T-helper 9 cell (primary cell): Measurements from ENCODE around the gene CCDC127.
"Not testable (repeated sequence)": the region's sequence is repeated elsewhere in the genome, so short reads cannot be mapped to it uniquely, and the experiment has no call there.

ENCODE experiments used
- DNase-seq: peaks from one replicate; pipeline ENCODE4 v3.0.0-alpha.2; 2020
- total RNA-seq, 2 donors: gene quantifications; one replicate each; lab custom pipeline; 2026; lab: John Stamatoyannopoulos, UW

The CCDC127 gene
- total RNA-seq = 7.0 to 35.5 reads per million in 2 donors

DNA sequence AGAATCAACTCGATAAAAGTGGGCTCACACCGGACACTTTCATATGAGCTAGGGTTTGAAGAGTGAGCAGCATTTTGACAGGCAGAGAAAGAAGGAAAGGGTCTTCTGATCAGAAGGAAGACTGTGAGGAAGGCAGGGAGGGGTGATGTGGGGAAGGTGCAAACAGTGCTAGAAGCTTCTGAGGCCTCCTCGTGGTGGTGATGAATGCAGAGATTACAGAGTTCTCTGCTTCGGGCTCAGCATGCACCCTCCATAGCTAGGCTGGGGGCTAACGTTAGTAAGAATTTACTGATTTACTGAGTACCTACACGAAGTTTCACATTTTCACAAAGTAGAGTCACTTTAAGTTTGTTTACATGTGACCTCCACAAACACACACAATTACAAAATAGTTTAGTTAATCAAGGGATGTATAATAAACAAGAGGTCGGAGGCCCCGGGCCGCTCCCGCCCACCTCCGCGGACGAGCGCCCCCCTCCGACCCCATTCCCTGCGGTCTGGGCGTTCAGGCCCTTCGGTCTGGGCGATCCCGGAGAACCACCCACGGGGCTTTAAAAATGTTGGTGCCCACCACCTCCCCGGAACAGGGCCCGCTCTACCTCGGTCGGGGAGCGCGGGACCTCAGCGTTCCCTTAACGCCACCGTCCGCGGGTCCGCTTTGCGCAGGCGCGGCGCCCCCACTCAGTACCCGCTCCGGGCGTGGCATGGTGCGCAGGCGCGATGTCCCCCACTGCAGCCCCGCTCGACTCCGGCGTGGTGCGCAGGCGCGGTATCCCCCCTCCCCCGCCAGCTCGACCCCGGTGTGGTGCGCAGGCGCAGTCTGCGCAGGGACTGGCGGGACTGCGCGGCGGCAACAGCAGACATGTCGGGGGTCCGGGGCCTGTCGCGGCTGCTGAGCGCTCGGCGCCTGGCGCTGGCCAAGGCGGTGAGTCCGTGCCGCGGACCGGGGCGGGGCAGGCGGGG lies at the start of gene CCDC127, which contains the start of gene SDHA:
Gene CCDC127, minus strand, starts transcription at position 660 of the 963 bp plus-strand sequence. CDS start 1,304 bp downstream, outside the sequence.
Gene SDHA, plus strand, starts transcription at position 827 of the 963 bp plus-strand sequence. Its CDS starts 36 bp downstream, at position 863.
- DNase-seq = peak; percentile 98

DNA sequence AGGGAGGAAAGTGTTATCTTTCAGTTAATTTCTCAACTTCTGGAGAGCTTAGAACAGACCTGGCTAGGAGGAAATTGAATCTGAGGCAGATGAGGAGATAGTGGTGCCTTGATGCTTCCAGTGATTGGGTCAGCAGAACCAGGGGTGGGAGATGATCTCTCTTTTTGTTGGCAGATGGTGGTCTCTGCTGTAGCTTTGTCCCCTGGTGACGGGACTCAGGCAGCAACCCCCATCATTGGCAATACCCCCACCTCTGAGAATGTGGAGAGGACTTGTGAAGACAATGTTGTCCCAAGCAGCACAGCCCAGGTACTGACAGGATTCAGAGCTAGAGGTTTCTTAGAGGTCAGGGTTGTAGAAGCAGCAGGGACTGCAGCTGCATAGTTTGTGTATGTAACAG lies 49.8 kb upstream of the CCDC127 start:
- DNase-seq = no peak

- DNase-seq = not testable (repeated sequence)
Measured at GRCh38 chr5:266311-267026, 48.5 kb upstream of the CCDC127 start.

- no peak for DNase-seq
Measured at GRCh38 chr5:264338-264737, 46.4 kb upstream of the CCDC127 start.

DNA sequence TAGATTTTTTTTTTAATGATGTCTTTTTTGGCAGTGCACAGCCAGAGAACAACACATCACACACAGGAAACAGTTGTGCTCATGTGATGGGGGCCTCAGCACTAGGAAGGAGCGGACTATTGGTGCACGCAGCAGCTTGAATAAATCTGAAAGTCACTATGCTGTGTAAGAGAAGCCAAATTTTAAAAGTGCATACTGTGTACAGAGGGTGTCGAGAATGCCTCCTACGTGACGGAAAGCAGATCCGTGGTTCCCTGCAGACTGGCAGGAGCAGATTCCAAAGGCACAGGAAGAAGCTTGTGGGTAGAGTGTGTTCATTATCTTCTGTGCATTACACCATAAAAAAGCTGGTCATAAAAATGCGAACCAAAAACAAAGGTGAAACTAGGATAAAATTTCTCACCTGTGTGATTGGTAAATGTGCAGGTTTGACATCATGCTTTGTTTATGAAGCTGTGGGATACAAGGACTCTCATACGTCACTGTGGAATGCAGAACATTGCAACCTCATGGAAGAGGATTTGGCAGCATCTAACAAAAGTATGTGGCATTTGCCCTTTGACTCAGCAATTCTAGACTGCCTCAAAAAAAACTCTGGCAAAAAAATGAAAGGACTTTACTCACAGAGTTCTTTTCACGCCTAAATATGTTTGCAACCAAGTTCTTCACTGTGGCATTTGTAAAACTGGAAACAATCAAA lies 45.5 kb upstream of the CCDC127 start:
- not testable (repeated sequence) for DNase-seq

DNA sequence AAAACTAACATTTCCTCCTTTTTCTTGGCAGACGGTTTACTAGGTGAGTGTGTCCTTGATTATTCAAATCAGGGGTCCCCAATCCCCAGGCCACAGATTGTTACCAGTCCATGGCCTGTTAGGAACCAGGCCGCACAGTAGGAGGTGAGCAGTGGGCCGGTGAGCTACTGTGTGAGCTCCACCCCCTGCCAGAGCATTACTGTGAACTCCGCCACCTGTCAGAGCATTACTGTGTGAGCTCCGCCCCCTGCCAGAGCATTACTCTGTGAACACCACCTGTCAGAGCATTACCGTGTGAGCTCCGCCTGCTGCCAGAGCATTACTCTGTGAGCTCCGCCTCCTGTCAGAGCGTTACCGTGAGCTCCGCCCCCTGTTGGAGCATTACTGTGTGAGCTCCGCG lies 39.2 kb upstream of the CCDC127 start:
- DNase-seq = no peak

DNA sequence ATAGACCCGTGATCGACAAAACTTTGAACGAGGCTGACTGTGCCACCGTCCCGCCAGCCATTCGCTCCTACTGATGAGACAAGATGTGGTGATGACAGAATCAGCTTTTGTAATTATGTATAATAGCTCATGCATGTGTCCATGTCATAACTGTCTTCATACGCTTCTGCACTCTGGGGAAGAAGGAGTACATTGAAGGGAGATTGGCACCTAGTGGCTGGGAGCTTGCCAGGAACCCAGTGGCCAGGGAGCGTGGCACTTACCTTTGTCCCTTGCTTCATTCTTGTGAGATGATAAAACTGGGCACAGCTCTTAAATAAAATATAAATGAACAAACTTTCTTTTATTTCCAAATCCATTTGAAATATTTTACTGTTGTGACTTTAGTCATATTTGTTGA lies 38.4 kb upstream of the CCDC127 start:
- not testable (repeated sequence) for DNase-seq

DNA sequence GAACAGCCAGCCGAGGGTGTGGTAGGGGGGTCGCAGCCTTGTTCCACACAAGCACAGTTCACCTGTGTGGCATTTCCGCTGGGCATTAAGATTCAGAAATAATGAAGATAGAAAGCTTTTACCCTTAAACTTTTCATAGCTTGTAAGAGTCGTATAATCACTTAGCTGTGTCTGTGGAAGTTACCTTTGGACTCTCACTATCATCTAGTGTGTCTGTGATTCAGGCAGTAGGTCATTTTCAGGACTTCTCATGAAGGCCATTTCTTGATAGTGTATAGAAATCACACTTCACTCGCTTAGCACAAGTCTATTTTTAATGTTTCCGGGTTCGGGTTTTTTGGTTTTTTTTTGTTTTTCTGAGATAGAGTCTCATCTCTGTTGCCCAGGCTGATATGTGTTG lies 37.2 kb upstream of the CCDC127 start:
- not testable (repeated sequence) for DNase-seq

GRCh38 chr5:254322-254721 lies 36.4 kb upstream of the CCDC127 start:
- DNase-seq = not testable (repeated sequence)

DNA sequence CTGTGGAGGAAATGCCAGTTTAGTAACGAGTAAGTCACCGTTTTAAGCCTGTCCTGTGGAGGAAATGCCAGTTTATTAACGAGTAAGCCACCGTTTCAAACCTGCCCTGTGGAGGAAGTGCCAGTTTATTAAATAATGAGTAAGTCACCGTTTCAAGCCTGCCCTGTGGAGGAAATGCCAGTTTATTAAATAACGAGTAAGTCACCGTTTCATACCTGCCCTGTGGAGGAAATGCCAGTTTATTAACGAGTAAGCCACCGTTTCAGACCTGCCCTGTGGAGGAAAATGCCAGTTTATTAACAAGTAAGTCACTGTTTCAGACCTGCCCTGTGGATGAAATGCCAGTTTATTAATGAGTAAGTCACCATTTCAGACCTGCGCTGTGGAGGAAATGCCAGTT lies 34.6 kb upstream of the CCDC127 start:
- no peak for DNase-seq

DNA sequence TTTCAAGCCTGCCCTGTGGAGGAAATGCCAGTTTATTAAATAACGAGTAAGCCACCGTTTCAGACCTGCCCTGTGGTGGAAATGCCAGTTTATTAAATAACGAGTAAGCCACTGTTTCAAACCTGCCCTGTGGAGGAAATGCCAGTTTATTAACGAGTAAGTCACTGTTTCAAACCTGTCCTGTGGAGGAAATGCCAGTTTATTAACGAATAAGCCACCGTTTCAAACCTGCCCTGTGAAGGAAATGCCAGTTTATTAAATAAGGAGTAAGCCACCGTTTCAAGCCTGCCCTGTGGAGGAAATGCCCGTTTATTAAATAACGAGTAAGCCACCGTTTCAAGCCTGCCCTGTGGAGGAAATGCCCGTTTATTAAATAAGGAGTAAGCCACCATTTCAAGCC lies 34.0 kb upstream of the CCDC127 start:
- not testable (repeated sequence) for DNase-seq

- not testable (repeated sequence) for DNase-seq
Measured at GRCh38 chr5:251538-251937, 33.6 kb upstream of the CCDC127 start.

- not testable (repeated sequence) for DNase-seq
Measured at GRCh38 chr5:251016-251415, 33.1 kb upstream of the CCDC127 start.

DNA sequence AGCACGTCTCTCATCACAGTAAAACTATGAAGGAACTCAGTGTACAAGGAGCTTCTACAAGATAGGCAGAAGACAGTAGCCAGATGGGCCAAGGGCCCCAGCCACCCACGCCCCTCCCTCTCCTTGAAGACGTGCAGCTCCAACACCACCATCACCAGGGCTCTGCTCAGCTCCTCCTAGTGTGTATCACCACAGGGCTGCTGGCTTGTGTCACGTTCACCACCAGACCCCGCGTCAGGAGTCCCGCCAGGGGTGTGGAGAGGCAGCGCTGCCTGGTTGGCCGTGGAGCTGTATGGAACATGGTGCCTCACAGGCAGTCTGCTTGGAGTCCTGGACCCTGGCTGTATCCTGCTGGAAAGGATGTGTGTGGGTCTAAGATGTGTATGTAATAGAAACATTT lies 32.4 kb upstream of the CCDC127 start:
- DNase-seq = not testable (repeated sequence)

GRCh38 chr5:245717-246116 lies 27.8 kb upstream of the CCDC127 start:
- DNase-seq = not testable (repeated sequence)

- DNase-seq = not testable (repeated sequence)
Measured at GRCh38 chr5:243683-244367, 25.9 kb upstream of the CCDC127 start.

GRCh38 chr5:241045-241669 lies 23.2 kb upstream of the CCDC127 start:
- DNase-seq = not testable (repeated sequence)

GRCh38 chr5:240550-240949 lies 22.6 kb upstream of the CCDC127 start:
- not testable (repeated sequence) for DNase-seq

GRCh38 chr5:237931-238330 lies 20.0 kb upstream of the CCDC127 start:
- DNase-seq = not testable (repeated sequence)

DNA sequence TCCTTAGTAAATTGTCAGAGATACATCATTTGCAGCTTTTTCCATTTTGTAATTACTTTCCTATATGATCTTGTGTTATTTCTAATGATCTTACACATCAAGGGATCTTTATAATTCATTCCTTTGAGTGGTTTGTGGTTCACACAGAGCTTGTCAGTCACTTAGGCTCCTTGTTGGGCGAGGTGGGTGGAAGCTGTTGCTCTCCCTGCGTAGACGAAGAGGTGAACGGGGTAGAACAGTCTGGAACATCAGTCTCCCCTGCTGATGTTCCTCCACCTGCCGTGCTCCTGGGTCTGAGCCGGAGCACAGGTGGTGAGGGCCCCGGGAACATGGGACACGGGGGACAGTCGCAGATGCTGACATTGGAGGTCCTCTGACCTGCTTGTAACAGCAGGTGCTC lies 17.6 kb upstream of the CCDC127 start:
- DNase-seq = not testable (repeated sequence)

GRCh38 chr5:234450-234849 lies 16.5 kb upstream of the CCDC127 start:
- no peak for DNase-seq

DNA sequence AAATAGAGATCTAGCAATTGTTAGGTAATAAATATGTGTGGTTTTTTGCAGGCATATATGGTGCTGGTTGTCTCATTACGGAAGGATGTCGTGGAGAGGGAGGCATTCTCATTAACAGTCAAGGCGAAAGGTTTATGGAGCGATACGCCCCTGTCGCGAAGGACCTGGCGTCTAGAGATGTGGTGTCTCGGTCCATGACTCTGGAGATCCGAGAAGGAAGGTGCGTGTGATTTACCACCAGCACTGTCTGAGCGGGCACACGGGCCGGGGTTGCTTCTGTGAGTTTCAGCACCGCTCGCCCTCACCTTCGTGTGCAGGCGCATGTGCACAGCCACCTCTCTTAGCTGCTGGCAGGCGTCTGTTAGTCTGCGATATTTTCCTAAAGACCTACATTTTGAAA lies 15.5 kb upstream of the CCDC127 start:
- DNase-seq = not testable (repeated sequence)
